ENCODE results near the gene NFIA.

Gene NFIA

GRCh38 chr1:61132645-61133334 lies 50.4 kb downstream of the NFIA start:
- no peak for DNase-seq

DNA sequence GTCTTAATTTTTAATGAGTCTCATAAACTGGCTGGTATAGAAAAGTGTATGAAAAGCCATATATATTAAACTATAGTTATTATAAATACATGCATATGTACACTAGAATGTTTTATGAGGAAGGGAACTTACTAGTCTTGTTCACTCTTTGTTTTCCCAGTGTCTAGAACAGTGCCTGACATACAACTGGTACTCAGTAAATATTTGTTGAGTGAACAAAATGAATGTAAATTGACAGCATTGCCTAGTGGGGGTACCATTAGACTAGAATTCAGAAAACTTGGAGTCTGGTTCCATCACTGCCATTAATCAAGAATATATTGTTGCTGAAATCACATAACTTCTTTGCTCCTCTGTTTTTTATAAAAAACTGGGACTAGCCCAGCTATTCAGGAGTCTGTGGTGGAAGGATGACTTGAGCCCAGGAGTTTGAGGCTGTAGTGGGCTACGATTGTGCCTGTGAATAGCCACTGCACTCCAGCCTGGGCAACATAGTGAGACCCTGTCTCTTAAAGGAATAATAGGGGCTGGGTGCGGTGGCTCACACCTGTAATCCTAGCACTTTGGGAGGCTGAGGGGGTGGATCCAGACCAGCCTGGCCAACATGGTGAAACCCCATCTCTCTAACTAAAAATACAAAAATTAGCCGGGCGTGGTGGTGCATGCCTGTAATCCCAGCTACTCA lies 51.1 kb downstream of the NFIA start:
- no peak for DNase-seq

- DNase-seq = no peak
Measured at GRCh38 chr1:61135291-61135690, 52.9 kb downstream of the NFIA start.

DNA sequence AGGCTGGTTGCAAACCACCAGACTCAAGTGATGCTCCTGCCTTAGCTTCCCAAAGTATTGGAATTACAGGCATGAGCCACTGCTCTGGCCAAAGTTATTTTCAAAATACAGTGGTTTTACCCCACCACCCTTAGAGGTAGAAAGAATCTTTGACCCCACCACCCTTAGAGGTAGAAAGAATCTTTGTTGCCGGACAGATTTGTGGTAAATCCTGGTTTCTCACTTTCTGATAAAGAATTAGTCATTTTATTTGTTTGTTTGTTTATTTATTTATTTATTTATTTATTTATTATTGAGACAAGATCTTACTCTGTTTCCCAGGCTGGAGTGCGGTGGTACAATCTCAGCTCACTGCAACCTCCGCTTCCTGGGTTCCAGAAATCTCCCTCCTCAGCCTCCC lies 55.9 kb downstream of the NFIA start:
- no peak for DNase-seq

- DNase-seq = no peak
Measured at GRCh38 chr1:61138921-61139774, 56.8 kb downstream of the NFIA start.

- no peak for DNase-seq
Measured at GRCh38 chr1:61139775-61140549, 57.6 kb downstream of the NFIA start.

- no peak for DNase-seq
Measured at GRCh38 chr1:61140778-61141177, 58.4 kb downstream of the NFIA start.

DNA sequence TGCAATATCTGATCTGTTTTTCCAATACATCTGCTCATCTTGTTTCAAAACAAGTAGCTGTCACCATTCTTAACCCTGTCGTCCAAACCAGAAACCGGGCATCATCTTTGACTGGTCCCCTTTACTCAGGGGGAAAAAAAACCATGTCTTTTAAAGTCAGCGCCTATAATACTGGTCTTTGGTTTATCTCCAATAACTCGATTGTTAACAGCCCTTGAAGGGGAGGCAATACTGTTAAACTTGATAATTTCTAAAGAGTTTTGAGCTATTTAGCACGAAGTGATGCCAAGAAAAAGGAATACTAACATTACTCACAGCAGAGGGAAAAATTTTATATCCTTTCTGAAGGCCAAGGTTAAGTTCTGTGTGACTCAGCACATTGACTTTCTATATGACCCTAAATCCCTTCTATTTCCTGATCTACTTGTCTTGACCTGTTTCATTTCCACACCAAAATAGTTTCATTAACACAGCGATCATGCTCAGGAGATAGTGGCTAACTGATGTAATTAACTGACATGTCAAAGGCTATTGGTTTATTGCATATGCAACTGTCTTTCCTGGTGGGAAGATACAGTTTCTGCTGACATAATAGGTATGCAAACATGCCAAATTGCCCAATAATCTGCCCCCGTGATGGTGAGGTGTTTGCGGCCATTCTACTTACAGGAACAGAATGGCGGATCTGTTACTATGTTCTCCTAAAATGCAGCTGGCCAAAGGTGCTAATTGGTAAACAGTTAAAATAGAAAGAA lies 59.1 kb downstream of the NFIA start:
- peak; percentile 87 for DNase-seq

- DNase-seq = no peak
Measured at GRCh38 chr1:61142043-61142440, 59.7 kb downstream of the NFIA start.

- peak; percentile 67 for DNase-seq
Measured at GRCh38 chr1:61142726-61143500, 60.6 kb downstream of the NFIA start.

- no peak for DNase-seq
Measured at GRCh38 chr1:61143821-61144424, 61.6 kb downstream of the NFIA start.

DNA sequence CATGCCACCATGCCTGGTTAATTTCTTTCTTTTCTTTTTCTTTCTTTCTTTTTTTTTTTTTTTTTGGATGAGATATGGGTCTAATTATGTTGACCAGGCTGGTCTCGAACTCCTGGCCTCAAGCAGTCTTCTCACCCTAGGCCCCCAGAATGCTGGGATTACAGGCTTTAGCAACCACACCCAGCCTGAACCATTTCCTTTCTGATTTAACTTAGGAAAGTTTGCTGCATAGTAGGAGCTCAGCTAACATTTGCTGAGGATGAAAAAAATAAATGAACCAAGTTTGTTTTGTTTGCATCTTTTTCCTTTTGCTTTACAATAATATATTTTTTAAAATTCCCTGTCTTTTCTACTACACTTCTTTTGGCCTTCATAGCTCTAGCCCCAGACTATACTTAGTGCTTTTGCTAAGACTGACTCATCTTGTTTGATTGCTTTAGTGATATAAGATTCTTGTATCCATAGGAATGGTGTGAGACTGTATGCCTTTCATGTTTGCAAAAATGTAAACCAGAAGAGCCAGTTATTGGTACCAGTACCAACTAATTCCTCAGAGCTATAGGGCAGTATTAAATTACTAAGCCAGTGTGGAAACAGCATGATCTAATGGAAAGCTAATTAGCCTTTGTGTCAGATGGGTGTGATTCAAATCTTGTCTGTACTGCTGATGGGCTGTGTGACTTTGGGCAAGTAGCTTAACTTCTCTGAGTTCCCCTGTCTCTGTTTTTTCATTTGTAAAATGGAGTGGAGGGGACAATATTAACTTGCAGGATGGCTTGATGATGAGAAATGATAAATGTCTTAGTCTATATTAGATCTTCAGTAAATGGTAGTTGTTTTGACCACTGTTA lies 66.9 kb downstream of the NFIA start:
- no peak for DNase-seq

- no peak for DNase-seq
Measured at GRCh38 chr1:61151565-61151964, 69.2 kb downstream of the NFIA start.

GRCh38 chr1:61152066-61152465 lies 69.7 kb downstream of the NFIA start:
- DNase-seq = no peak

GRCh38 chr1:61152469-61153105 lies 70.2 kb downstream of the NFIA start:
- no peak for DNase-seq

DNA sequence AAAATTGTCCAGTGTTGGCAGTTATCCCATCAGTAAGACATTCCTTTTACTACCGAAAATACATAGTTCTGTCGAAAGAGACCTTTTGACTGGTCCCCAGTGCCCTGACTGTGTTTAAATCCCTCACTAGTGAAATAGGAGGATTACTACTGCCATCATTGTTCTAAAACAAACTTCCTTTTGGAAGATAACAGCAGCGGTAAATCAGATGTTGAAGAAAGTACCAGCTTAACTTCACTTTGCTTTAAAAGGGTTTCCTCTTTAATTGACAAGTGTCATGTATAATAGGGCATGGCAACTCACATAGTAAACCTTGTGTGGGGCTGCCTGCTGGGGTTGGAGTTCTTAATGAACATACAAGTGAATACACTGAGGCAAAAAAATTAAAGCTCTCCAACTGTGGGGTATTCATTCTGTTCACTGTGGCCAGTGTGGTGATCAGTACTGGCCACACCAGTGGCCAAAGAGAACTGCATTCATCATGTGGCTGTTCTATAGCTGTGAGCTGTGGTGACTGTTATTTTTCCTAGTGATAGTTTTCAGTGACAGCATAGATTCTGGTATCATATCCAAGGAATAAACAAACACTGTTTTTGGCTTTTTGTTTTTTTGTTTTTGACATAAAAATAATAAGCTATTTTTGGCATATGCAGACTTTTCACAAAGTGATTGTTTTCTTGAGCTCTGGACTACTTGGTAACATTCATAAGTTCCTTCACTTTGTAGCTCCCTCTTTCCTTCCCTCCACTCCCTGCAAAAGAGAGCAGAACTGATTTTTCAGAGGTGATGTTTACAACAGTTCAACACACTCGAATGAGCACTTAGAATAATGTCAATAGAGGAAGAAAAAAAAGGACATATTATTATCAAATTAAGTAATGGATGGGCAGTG lies 74.5 kb downstream of the NFIA start:
- DNase-seq = no peak

GRCh38 chr1:61157468-61157987 lies 75.2 kb downstream of the NFIA start:
- DNase-seq = no peak

- no peak for DNase-seq
Measured at GRCh38 chr1:61158591-61158990, 76.2 kb downstream of the NFIA start.

Measured in NCI-H748 treated with DMSO at 0.1 percent for 48 hours (cell line).